ENCODE results near the gene KIAA0232.

DNA sequence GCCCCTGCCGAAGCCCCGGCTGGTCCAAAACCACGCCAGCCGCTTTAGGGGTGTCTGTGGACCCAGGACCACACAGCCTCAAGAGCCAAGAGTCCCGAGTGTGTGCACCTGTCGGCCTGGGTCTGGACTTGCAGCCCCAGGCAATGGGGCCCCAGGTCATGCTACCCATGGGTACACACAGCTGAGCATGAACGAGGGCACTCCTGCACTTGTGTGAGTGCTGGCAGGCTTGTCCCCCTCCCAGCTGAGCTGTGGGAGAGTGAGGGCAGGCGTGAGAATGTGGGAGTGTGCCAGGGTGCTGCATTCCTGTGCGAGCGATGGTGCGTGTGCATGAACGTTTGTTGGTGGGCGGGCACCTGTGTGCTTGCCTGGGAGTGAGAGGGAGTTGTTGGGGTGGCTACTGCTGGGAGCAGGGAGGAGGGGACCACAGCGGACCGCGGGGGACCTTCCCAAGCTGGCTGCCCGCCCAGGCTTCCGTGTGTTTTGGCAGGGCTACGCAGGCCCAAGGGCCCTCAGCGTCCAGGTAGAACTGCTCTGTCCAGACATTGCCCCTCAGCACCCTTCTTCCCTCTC is 35.7 kb upstream of the KIAA0232 start:
- TF ChIP-seq, protein P1, sequence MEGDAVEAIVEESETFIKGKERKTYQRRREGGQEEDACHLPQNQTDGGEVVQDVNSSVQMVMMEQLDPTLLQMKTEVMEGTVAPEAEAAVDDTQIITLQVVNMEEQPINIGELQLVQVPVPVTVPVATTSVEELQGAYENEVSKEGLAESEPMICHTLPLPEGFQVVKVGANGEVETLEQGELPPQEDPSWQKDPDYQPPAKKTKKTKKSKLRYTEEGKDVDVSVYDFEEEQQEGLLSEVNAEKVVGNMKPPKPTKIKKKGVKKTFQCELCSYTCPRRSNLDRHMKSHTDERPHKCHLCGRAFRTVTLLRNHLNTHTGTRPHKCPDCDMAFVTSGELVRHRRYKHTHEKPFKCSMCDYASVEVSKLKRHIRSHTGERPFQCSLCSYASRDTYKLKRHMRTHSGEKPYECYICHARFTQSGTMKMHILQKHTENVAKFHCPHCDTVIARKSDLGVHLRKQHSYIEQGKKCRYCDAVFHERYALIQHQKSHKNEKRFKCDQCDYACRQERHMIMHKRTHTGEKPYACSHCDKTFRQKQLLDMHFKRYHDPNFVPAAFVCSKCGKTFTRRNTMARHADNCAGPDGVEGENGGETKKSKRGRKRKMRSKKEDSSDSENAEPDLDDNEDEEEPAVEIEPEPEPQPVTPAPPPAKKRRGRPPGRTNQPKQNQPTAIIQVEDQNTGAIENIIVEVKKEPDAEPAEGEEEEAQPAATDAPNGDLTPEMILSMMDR (conservative IDR thresholded peaks at IDR 0.05; ENCODE audit: low read depth, low read length) = no peak
- no peak for TF ChIP-seq EZH2 (IDR thresholded peaks at IDR 0.05; ENCODE audit: low read length, unreplicated experiment)
